ENCODE results near the gene IL21R. TPM values are rescaled to one million over a fixed set of nuclear protein-coding genes. Genes with fewer than 3 reads are reported as not detected.

The IL21R gene
- total and polyA plus RNA-seq, 9 of the 15 experiments (the other 6 are each of a cell fraction or from before 2014, with no cell fraction given): 0.04 to 0.34 (median 0.18) TPM; not detected in 1

DNA sequence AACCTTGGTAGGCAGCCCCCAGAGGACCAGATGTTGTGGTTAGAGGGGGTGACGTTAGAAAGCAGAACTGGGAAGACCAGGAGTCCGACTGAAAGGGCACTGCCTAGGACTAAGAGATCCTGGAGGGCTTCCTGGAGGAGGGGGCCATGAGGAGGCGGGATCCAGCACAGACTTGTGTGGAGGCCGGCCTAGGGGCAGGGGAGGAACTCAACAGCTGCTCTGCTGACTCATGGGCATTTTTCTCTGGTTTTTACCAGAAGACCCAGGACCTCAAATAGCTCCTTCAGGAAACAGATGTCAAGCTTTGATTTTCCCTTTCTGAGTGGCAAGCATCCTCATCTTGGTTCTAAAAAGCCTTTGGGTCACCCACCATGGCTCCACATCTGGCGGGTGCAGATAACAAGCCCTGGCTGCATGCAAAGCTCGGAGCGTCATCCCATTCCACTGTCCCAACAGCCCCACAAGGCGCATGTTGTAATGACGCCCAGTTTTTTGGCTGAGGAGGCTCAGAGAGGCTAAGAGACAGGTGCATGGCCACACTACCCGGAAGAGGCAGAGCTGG lies 29.0 kb downstream of the IL21R start (continued):
- TF ChIP-seq FOXM1 (IDR thresholded peaks at IDR 0.05; ENCODE audit: low read depth) (peak; percentile 66), FOXM1 (CRISPR knock-in tag; IDR thresholded peaks at IDR 0.05; ENCODE audit: low read depth) (no peak), ELK1 (CRISPR knock-in tag; IDR thresholded peaks at IDR 0.05) (no peak), NCOA2 (IDR thresholded peaks at IDR 0.05; ENCODE audit: partially characterized antibody in 2 of 2) (no peak), STAT5B (CRISPR knock-in tag; IDR thresholded peaks at IDR 0.05) (no peak), NR2F6 (CRISPR knock-in tag; IDR thresholded peaks at IDR 0.05) (no peak), ZBTB5 (IDR thresholded peaks at IDR 0.05) (no peak), ARNT (IDR thresholded peaks at IDR 0.05) (peak in 1 of 2 experiments; percentile 66; a peak in 1 of 4 replicates), THRA (IDR thresholded peaks at IDR 0.05) (no peak), PHF21A (IDR thresholded peaks at IDR 0.05; ENCODE audit: borderline replicate concordance, low read depth) (peak; percentile 65; the same call in 1 of the 2 replicates), ZNF830 (CRISPR knock-in tag; IDR thresholded peaks at IDR 0.05) (no peak), MAFF (IDR thresholded peaks at IDR 0.05; ENCODE audit: low read length) (peak; percentile 44; the same call in 1 of the 2 replicates), HIVEP1 (CRISPR knock-in tag; IDR thresholded peaks at IDR 0.05) (no peak), ZNF551 (CRISPR knock-in tag; IDR thresholded peaks at IDR 0.05) (no peak), DMBX1 (CRISPR knock-in tag; IDR thresholded peaks at IDR 0.05; ENCODE audit: borderline replicate concordance) (peak; percentile 73), ZNF263 (CRISPR knock-in tag; IDR thresholded peaks at IDR 0.05; ENCODE audit: borderline replicate concordance) (no peak), NCOR1 (IDR thresholded peaks at IDR 0.05) (peak; percentile 87)
- TF ChIP-seq, protein P1, sequence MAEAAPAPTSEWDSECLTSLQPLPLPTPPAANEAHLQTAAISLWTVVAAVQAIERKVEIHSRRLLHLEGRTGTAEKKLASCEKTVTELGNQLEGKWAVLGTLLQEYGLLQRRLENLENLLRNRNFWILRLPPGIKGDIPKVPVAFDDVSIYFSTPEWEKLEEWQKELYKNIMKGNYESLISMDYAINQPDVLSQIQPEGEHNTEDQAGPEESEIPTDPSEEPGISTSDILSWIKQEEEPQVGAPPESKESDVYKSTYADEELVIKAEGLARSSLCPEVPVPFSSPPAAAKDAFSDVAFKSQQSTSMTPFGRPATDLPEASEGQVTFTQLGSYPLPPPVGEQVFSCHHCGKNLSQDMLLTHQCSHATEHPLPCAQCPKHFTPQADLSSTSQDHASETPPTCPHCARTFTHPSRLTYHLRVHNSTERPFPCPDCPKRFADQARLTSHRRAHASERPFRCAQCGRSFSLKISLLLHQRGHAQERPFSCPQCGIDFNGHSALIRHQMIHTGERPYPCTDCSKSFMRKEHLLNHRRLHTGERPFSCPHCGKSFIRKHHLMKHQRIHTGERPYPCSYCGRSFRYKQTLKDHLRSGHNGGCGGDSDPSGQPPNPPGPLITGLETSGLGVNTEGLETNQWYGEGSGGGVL (CRISPR knock-in tag; IDR thresholded peaks at IDR 0.05): no peak
- TF ChIP-seq, protein P2, sequence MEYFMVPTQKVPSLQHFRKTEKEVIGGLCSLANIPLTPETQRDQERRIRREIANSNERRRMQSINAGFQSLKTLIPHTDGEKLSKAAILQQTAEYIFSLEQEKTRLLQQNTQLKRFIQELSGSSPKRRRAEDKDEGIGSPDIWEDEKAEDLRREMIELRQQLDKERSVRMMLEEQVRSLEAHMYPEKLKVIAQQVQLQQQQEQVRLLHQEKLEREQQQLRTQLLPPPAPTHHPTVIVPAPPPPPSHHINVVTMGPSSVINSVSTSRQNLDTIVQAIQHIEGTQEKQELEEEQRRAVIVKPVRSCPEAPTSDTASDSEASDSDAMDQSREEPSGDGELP (CRISPR knock-in tag; IDR thresholded peaks at IDR 0.05; ENCODE audit: borderline replicate concordance): peak; percentile 73
- TF ChIP-seq, protein P3, sequence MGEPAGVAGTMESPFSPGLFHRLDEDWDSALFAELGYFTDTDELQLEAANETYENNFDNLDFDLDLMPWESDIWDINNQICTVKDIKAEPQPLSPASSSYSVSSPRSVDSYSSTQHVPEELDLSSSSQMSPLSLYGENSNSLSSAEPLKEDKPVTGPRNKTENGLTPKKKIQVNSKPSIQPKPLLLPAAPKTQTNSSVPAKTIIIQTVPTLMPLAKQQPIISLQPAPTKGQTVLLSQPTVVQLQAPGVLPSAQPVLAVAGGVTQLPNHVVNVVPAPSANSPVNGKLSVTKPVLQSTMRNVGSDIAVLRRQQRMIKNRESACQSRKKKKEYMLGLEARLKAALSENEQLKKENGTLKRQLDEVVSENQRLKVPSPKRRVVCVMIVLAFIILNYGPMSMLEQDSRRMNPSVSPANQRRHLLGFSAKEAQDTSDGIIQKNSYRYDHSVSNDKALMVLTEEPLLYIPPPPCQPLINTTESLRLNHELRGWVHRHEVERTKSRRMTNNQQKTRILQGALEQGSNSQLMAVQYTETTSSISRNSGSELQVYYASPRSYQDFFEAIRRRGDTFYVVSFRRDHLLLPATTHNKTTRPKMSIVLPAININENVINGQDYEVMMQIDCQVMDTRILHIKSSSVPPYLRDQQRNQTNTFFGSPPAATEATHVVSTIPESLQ (CRISPR knock-in tag; IDR thresholded peaks at IDR 0.05): no peak
